HL-60 (cell line): Measurements from ENCODE around the gene TPPP.

Source experiments
- GABPA ChIP-seq: IDR thresholded peaks from 2 replicates; pipeline ENCODE4 v1.6.1; 2012; ENCODE audit warnings: low read depth
- POLR2AphosphoS5 ChIP-seq: IDR thresholded peaks from 2 replicates; pipeline ENCODE4 v1.6.1; 2012; ENCODE audit warnings: low read depth
- SPI1 ChIP-seq: IDR thresholded peaks from 2 replicates; pipeline ENCODE4 v1.6.1; 2012; ENCODE audit warnings: low read depth, mild to moderate bottlenecking, borderline replicate concordance
- TF ChIP-seq, protein P1 (sequence below): IDR thresholded peaks from 2 replicates; pipeline ENCODE4 v1.6.1; 2012; ENCODE audit warnings: low read depth; ENCODE audit not compliant: insufficient replicate concordance
- TF ChIP-seq, protein P2 (sequence below): IDR thresholded peaks from one replicate; pipeline ENCODE4 v1.5.1; 2011; ENCODE audit warnings: low read length, control low read depth, inconsistent platforms; ENCODE audit not compliant: insufficient read depth

DNA sequence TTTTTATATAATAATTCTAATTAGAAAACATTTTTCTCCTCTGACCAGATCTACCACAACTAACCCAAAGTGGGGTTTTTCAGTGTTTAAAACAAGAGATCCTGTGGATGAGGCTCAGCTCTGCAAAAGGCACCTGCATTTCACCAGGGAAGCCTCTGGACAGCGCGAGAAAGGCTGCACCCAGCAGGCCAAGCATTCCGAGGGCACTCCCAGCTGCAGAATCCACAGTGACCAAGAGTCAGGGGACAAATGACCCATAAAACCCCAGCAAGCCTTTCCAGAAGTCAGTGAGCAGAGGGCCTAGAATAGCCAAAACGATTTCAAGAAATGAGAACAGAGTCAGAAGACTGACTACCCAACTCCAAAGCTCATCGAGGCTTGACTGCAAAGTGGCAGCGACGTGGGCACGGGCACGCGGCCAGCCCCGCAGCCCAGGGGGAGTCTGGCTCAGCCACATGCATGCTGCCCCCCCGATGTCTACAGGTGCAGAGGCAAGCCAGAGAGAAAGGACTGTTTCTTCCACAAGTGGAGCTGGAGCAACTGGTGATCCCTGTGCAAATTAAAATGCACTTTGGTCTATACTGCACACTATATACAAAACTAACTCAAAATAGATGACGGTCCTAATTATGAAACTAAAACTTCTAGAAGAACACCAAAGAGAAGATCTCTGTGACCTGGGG is 26.2 kb downstream of the TPPP start:
- TF ChIP-seq, protein P1, sequence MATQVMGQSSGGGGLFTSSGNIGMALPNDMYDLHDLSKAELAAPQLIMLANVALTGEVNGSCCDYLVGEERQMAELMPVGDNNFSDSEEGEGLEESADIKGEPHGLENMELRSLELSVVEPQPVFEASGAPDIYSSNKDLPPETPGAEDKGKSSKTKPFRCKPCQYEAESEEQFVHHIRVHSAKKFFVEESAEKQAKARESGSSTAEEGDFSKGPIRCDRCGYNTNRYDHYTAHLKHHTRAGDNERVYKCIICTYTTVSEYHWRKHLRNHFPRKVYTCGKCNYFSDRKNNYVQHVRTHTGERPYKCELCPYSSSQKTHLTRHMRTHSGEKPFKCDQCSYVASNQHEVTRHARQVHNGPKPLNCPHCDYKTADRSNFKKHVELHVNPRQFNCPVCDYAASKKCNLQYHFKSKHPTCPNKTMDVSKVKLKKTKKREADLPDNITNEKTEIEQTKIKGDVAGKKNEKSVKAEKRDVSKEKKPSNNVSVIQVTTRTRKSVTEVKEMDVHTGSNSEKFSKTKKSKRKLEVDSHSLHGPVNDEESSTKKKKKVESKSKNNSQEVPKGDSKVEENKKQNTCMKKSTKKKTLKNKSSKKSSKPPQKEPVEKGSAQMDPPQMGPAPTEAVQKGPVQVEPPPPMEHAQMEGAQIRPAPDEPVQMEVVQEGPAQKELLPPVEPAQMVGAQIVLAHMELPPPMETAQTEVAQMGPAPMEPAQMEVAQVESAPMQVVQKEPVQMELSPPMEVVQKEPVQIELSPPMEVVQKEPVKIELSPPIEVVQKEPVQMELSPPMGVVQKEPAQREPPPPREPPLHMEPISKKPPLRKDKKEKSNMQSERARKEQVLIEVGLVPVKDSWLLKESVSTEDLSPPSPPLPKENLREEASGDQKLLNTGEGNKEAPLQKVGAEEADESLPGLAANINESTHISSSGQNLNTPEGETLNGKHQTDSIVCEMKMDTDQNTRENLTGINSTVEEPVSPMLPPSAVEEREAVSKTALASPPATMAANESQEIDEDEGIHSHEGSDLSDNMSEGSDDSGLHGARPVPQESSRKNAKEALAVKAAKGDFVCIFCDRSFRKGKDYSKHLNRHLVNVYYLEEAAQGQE = no peak
- TF ChIP-seq, protein P2, sequence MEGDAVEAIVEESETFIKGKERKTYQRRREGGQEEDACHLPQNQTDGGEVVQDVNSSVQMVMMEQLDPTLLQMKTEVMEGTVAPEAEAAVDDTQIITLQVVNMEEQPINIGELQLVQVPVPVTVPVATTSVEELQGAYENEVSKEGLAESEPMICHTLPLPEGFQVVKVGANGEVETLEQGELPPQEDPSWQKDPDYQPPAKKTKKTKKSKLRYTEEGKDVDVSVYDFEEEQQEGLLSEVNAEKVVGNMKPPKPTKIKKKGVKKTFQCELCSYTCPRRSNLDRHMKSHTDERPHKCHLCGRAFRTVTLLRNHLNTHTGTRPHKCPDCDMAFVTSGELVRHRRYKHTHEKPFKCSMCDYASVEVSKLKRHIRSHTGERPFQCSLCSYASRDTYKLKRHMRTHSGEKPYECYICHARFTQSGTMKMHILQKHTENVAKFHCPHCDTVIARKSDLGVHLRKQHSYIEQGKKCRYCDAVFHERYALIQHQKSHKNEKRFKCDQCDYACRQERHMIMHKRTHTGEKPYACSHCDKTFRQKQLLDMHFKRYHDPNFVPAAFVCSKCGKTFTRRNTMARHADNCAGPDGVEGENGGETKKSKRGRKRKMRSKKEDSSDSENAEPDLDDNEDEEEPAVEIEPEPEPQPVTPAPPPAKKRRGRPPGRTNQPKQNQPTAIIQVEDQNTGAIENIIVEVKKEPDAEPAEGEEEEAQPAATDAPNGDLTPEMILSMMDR = no peak
- TF ChIP-seq POLR2AphosphoS5 (no peak), GABPA (no peak), SPI1 (no peak)
